ENCODE data around the gene HTD2. TPM values are rescaled to one million over a fixed set of nuclear protein-coding genes. Genes with fewer than 3 reads are reported as not detected.

The HTD2 gene
- total and polyA plus RNA-seq, 2 donors: 10.6 to 11.0 TPM

- no peak overlapping the region for H3K27ac ChIP-seq (ENCODE audit: low read depth)
- H3K4me3 ChIP-seq (ENCODE audit: low read depth, low read length): no peak overlapping the region
- 99% methylated on average over 2 of the region's 2 CpGs for WGBS
- no peak for DNase-seq (ENCODE audit: extremely low spot score)
- no peaks in the 10 kb centered on the region for H3K4me1 ChIP-seq (ENCODE audit: insufficient read depth)
- H3K36me3 ChIP-seq (ENCODE audit: insufficient read depth): no peaks in the 10 kb centered on the region
Measured at GRCh38 chr3:58346368-58346767, 40.0 kb downstream of the HTD2 start.

GRCh38 chr3:58347984-58348383, 41.7 kb downstream of the HTD2 start:
- WGBS: 96% methylated on average over 7 of the region's 7 CpGs
- Histone ChIP-seq H3K4me3 (ENCODE audit: low read depth, low read length) (no peak overlapping the region), H3K4me1 (ENCODE audit: insufficient read depth) (peaks cover 1% of the 10 kb centered on the region), H3K27ac (ENCODE audit: low read depth) (no peak overlapping the region), H3K36me3 (ENCODE audit: insufficient read depth) (no peaks in the 10 kb centered on the region)
- no peak for DNase-seq (ENCODE audit: extremely low spot score)

- Histone ChIP-seq H3K27ac (ENCODE audit: low read depth) (no peak overlapping the region), H3K36me3 (ENCODE audit: insufficient read depth) (no peaks in the 10 kb centered on the region), H3K4me3 (ENCODE audit: low read depth, low read length) (no peak overlapping the region), H3K4me1 (ENCODE audit: insufficient read depth) (peaks cover 1% of the 10 kb centered on the region)
- WGBS: 86% methylated on average over 7 of the region's 7 CpGs
- DNase-seq (ENCODE audit: extremely low spot score): no peak
Measured at GRCh38 chr3:58349792-58350626, 43.7 kb downstream of the HTD2 start.

- H3K4me1 ChIP-seq (ENCODE audit: insufficient read depth): peaks cover 1% of the 10 kb centered on the region
- no peak overlapping the region for H3K4me3 ChIP-seq (ENCODE audit: low read depth, low read length)
- 95% methylated on average over 2 of the region's 2 CpGs for WGBS
- no peaks in the 10 kb centered on the region for H3K36me3 ChIP-seq (ENCODE audit: insufficient read depth)
- DNase-seq (ENCODE audit: extremely low spot score): no peak
- H3K27ac ChIP-seq (ENCODE audit: low read depth): no peak overlapping the region
Measured at GRCh38 chr3:58350627-58351013, 44.3 kb downstream of the HTD2 start.

- H3K27ac ChIP-seq (ENCODE audit: low read depth): no peak overlapping the region
- WGBS: 78% methylated on average over 3 of the region's 3 CpGs
- H3K4me3 ChIP-seq (ENCODE audit: low read depth, low read length): no peak overlapping the region
- no peaks in the 10 kb centered on the region for H3K36me3 ChIP-seq (ENCODE audit: insufficient read depth)
- H3K4me1 ChIP-seq (ENCODE audit: insufficient read depth): peaks cover 1% of the 10 kb centered on the region
- DNase-seq (ENCODE audit: extremely low spot score): no peak
Measured at GRCh38 chr3:58351920-58352319, 45.6 kb downstream of the HTD2 start.

GRCh38 chr3:58352626-58353025, 46.3 kb downstream of the HTD2 start:
- Histone ChIP-seq H3K4me3 (ENCODE audit: low read depth, low read length) (no peak overlapping the region), H3K4me1 (ENCODE audit: insufficient read depth) (peaks cover 1% of the 10 kb centered on the region), H3K27ac (ENCODE audit: low read depth) (no peak overlapping the region), H3K36me3 (ENCODE audit: insufficient read depth) (no peaks in the 10 kb centered on the region)
- 86% methylated on average over 6 of the region's 6 CpGs for WGBS
- DNase-seq (ENCODE audit: extremely low spot score): no peak

- no peak for DNase-seq (ENCODE audit: extremely low spot score)
- H3K4me1 ChIP-seq (ENCODE audit: insufficient read depth): peaks cover 1% of the 10 kb centered on the region
- 86% methylated on average over 8 of the region's 8 CpGs for WGBS
- no peak overlapping the region for H3K27ac ChIP-seq (ENCODE audit: low read depth)
- H3K4me3 ChIP-seq (ENCODE audit: low read depth, low read length): no peak overlapping the region
- H3K36me3 ChIP-seq (ENCODE audit: insufficient read depth): no peaks in the 10 kb centered on the region
Measured at GRCh38 chr3:58353722-58354553, 47.6 kb downstream of the HTD2 start.

- no peaks in the 10 kb centered on the region for H3K36me3 ChIP-seq (ENCODE audit: insufficient read depth)
- WGBS: 86% methylated on average over 8 of the region's 8 CpGs
- DNase-seq (ENCODE audit: extremely low spot score): no peak
- no peak overlapping the region for H3K4me3 ChIP-seq (ENCODE audit: low read depth, low read length)
- H3K27ac ChIP-seq (ENCODE audit: low read depth): no peak overlapping the region
- H3K4me1 ChIP-seq (ENCODE audit: insufficient read depth): peaks cover 1% of the 10 kb centered on the region
Measured at GRCh38 chr3:58355179-58355578, 48.9 kb downstream of the HTD2 start.

GRCh38 chr3:58356054-58356453, 49.7 kb downstream of the HTD2 start:
- H3K27ac ChIP-seq (ENCODE audit: low read depth): no peak overlapping the region
- H3K4me3 ChIP-seq (ENCODE audit: low read depth, low read length): no peak overlapping the region

GRCh38 chr3:58357402-58357801, 51.1 kb downstream of the HTD2 start:
- Histone ChIP-seq H3K4me3 (ENCODE audit: low read depth, low read length) (no peak overlapping the region), H3K27ac (ENCODE audit: low read depth) (no peak overlapping the region), H3K4me1 (ENCODE audit: insufficient read depth) (peaks cover 1% of the 10 kb centered on the region), H3K36me3 (ENCODE audit: insufficient read depth) (no peaks in the 10 kb centered on the region)
- WGBS: 88% methylated on average over 3 of the region's 3 CpGs
- DNase-seq (ENCODE audit: extremely low spot score): no peak

More at GRCh38 chr3:58356054-58356453, 49.7 kb downstream of the HTD2 start:
- H3K4me1 ChIP-seq (ENCODE audit: insufficient read depth): peaks cover 1% of the 10 kb centered on the region
- no peak for DNase-seq (ENCODE audit: extremely low spot score)
- 30% methylated on average over 4 of the region's 4 CpGs for WGBS
- H3K36me3 ChIP-seq (ENCODE audit: insufficient read depth): no peaks in the 10 kb centered on the region

GRCh38 chr3:58358092-58358491, 51.8 kb downstream of the HTD2 start:
- H3K36me3 ChIP-seq (ENCODE audit: insufficient read depth): no peaks in the 10 kb centered on the region
- DNase-seq (ENCODE audit: extremely low spot score): no peak
- H3K27ac ChIP-seq (ENCODE audit: low read depth): no peak overlapping the region
- H3K4me3 ChIP-seq (ENCODE audit: low read depth, low read length): no peak overlapping the region
- WGBS: 94% methylated on average over 3 of the region's 3 CpGs
- no peaks in the 10 kb centered on the region for H3K4me1 ChIP-seq (ENCODE audit: insufficient read depth)

- Histone ChIP-seq H3K36me3 (ENCODE audit: insufficient read depth) (no peaks in the 10 kb centered on the region), H3K27ac (ENCODE audit: low read depth) (no peak overlapping the region), H3K4me1 (ENCODE audit: insufficient read depth) (no peaks in the 10 kb centered on the region), H3K4me3 (ENCODE audit: low read depth, low read length) (no peak overlapping the region)
- no peak for DNase-seq (ENCODE audit: extremely low spot score)
- 26% methylated on average over 4 of the region's 4 CpGs for WGBS
Measured at GRCh38 chr3:58358808-58359207, 52.5 kb downstream of the HTD2 start.

- DNase-seq (ENCODE audit: extremely low spot score): no peak
- H3K4me1 ChIP-seq (ENCODE audit: insufficient read depth): no peaks in the 10 kb centered on the region
- H3K27ac ChIP-seq (ENCODE audit: low read depth): no peak overlapping the region
- H3K36me3 ChIP-seq (ENCODE audit: insufficient read depth): no peaks in the 10 kb centered on the region
- 92% methylated on average over 4 of the region's 4 CpGs for WGBS
- H3K4me3 ChIP-seq (ENCODE audit: low read depth, low read length): no peak overlapping the region
Measured at GRCh38 chr3:58359621-58360020, 53.3 kb downstream of the HTD2 start.

GRCh38 chr3:58361866-58362265, 55.5 kb downstream of the HTD2 start:
- no peaks in the 10 kb centered on the region for H3K4me1 ChIP-seq (ENCODE audit: insufficient read depth)
- no peak overlapping the region for H3K27ac ChIP-seq (ENCODE audit: low read depth)
- no peaks in the 10 kb centered on the region for H3K36me3 ChIP-seq (ENCODE audit: insufficient read depth)
- no peak for DNase-seq (ENCODE audit: extremely low spot score)
- H3K4me3 ChIP-seq (ENCODE audit: low read depth, low read length): no peak overlapping the region

Measured in urinary bladder (tissue), 4 donors.